Activated CD4-positive, alpha-beta T cell treated with anti-CD3 and anti-CD28 coated beads, Interleukin-2, amount 50 U/mL, for 24 hours (primary cell): ENCODE results near the gene TNF.

Experiments used
- DNase-seq, 2 donors: peaks; one replicate each; pipeline ENCODE4 v3.0.0-alpha.2; 2020; ENCODE audit warnings: low read depth in 1 of 2, low spot score in 1 of 2

TNF gene

DNA sequence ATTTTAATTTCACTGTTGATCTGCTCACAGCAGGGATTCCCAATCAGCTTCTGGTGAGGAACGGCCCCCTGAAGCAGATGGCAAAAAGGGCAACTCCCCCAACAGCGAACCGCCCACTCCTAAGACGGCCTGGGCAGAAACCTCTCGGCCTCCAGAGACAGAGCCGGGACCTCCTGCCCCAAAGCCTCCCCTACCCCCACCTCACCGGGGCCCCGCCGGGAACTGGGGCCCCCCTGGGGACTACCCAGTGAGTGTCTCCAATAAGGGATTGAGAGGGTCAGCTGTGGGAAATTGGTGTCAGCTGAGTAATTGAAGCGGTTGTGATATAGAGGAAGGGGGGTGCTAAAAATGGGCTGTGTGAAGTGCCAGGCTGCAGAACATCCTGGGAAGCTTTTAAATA is 51.6 kb downstream of the TNF start:
- no peak for DNase-seq

DNA sequence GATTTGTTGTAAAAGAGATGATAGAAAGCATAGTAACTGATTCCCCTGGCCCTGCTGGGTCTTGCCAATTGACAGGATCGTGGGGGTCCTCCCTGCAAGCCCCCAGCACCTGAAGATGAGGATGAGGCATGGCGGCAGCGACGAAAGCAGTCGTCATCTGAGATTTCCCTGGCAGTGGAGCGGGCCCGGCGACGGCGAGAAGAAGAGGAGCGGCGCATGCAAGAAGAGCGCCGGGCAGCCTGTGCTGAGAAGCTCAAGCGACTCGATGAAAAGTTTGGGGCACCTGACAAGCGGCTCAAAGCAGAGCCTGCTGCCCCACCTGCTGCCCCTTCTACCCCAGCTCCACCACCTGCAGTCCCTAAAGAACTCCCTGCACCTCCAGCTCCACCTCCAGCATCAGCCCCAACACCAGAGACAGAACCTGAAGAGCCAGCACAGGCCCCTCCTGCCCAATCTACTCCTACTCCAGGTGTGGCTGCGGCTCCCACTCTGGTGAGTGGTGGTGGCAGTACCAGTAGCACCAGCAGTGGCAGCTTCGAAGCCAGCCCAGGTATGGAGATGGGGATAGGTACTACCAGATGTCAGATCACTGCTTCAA is 52.4 kb downstream of the TNF start:
- DNase-seq, result no peak
